Activated CD4-positive, alpha-beta T cell treated with anti-CD3 and anti-CD28 coated beads for 36 hours (primary cell): Measurements from ENCODE around the gene RFX4. TPM values are rescaled to one million over a fixed set of nuclear protein-coding genes. Genes with fewer than 3 reads are reported as not detected.

Source experiments
- ATAC-seq: fragments of 200-7000 bp; cut with Tn5 transposase; one replicate; pipeline ENCODE4 v1.10.0; 2021; ENCODE audit warnings: mild to moderate bottlenecking, moderate library complexity
- CTCF ChIA-PET: fragments of 350-600 bp; sonication (Branson Sonifier 250); formaldehyde crosslinking; loops from one replicate; lab custom pipeline; 2021; ENCODE audit warnings: antibody characterized with exemption; lab: Charles Lee
- POLR2A ChIA-PET: fragments of 350-600 bp; sonication (Branson Sonifier 250); formaldehyde crosslinking; loops from one replicate; lab custom pipeline; 2021; ENCODE audit warnings: antibody characterized with exemption, inconsistent platforms; lab: Charles Lee
- DNase-seq: peaks from one replicate; pipeline ENCODE4 v3.0.0-alpha.2; 2020
- H3K27ac Mint-ChIP-seq: one replicate; pipeline ENCODE4 v1.8.0; 2021; ENCODE audit warnings: mixed read lengths
- H3K27me3 Mint-ChIP-seq: one replicate; pipeline ENCODE4 v1.8.0; 2021; ENCODE audit warnings: mixed read lengths
- H3K36me3 Mint-ChIP-seq: one replicate; pipeline ENCODE4 v1.8.0; 2021; ENCODE audit warnings: low read depth, mixed read lengths
- H3K4me1 Mint-ChIP-seq: one replicate; pipeline ENCODE4 v1.8.0; 2021; ENCODE audit warnings: mixed read lengths
- H3K4me3 Mint-ChIP-seq: one replicate; pipeline ENCODE4 v1.8.0; 2021; ENCODE audit warnings: mild to moderate bottlenecking, moderate library complexity, mixed read lengths
- H3K9me3 Mint-ChIP-seq: one replicate; pipeline ENCODE4 v1.8.0; 2021; ENCODE audit warnings: low read depth, mixed read lengths
- intact Hi-C, 2 experiments: fragments of 100-400 bp; cut with DNase I in 1 of 2; cut with micrococcal nuclease in 1 of 2; formaldehyde crosslinking; loops; one replicate each; pipeline versions ENCODE4 v1.14.2 to v1.15.1; 2022 to 2024; cut with DNase I, micrococcal nuclease
- total RNA-seq, 2 experiments: library from RNA; stranded (reverse); gene quantifications; one replicate each; pipeline ENCODE4 v1.2.3, GENCODE V29; 2021

RFX4 gene
- total RNA-seq, 2 experiments from 2014 or later = not detected

DNA sequence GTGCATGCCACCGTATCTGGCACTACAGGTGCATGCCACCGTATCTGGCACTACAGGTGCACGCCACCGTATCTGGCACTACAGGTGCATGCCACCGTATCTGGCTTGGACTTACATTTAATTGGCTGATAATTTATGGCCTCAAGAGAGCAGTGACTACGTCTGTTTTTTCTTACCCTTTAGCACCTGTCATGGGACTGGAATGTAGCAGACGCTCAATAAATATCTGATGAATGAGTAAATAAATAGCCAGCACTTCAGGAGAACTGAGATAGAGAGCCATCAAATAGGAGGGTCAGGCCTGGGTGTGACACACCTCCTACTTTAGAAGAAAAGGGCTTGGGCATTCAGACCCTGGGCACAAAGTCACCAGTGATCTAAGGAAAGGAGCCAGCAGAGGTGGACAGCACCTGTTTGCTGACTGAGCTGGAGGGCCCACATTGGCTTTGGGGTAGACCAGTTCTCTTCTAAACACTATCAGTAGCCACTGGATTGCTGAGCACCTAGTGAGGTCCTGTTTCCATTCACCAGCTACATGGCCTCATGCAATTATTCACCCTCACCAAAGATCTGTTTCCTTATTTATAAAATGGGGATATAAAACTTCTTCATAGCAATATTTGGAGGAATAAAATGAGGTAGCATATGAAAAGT is 50.1 kb downstream of the RFX4 start:
- H3K4me3 Mint-ChIP-seq = no peak overlapping the region
- ChIA-PET POLR2A (no interaction called here), CTCF (interaction anchor here (0.7 kb wide), 2 partner anchors 43 to 1897 kb away, joined by 3 read pairs; no protein-coding TSS in a partner anchor)
- H3K27me3 Mint-ChIP-seq = peaks cover 7% of the 10 kb centered on the region
- intact Hi-C loops = no loop called here
- H3K36me3 Mint-ChIP-seq = no peaks in the 10 kb centered on the region
- H3K27ac Mint-ChIP-seq = no peak overlapping the region
- ATAC-seq (no peak), DNase-seq (no peak)
- H3K9me3 Mint-ChIP-seq = no peaks in the 10 kb centered on the region
- no peaks in the 10 kb centered on the region for H3K4me1 Mint-ChIP-seq

- ATAC-seq (no peak), DNase-seq (no peak)
- intact Hi-C loops = no loop called here
- H3K36me3 Mint-ChIP-seq = no peaks in the 10 kb centered on the region
- POLR2A ChIA-PET = no interaction called here
- peaks cover 7% of the 10 kb centered on the region for H3K27me3 Mint-ChIP-seq
- H3K4me1 Mint-ChIP-seq = no peaks in the 10 kb centered on the region
- no peak overlapping the region for H3K4me3 Mint-ChIP-seq
- CTCF ChIA-PET = interaction anchor here (0.7 kb wide), 2 partner anchors 42 to 1898 kb away, joined by 3 read pairs; no protein-coding TSS in a partner anchor
- H3K9me3 Mint-ChIP-seq = no peaks in the 10 kb centered on the region
- H3K27ac Mint-ChIP-seq = no peak overlapping the region
These were observed 50.6 kb downstream of the RFX4 start for GRCh38 chr12:106633451-106633823.

DNA sequence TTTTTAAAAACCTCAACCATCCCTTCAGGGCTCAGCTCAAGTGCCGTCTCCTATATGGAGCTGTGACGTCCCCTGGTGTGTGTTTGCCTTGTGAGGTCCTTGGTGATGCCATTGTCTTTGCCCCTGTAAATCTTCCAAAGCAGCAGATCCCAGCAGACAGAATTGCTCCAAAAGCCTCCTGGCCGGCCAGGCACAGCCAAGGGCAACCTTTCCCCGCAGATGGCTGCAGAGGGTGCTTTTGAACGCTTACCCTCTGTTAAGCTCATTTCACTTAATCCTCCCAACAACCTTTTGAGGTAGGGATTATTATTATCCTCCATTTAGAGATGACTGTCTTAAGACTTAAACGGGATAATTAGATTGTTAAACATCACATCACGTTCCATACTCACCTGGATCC is 51.4 kb downstream of the RFX4 start:
- H3K36me3 Mint-ChIP-seq = no peaks in the 10 kb centered on the region
- H3K9me3 Mint-ChIP-seq = no peaks in the 10 kb centered on the region
- DNase-seq = no peak
- H3K4me3 Mint-ChIP-seq = no peak overlapping the region
- POLR2A ChIA-PET = no interaction called here
- H3K27ac Mint-ChIP-seq = no peak overlapping the region
- no peak for ATAC-seq
- CTCF ChIA-PET = no interaction called here
- no peaks in the 10 kb centered on the region for H3K4me1 Mint-ChIP-seq
- peaks cover 7% of the 10 kb centered on the region for H3K27me3 Mint-ChIP-seq
- intact Hi-C loops = no loop called here

- Mint-ChIP-seq H3K4me1 (no peaks in the 10 kb centered on the region), H3K27ac (no peak overlapping the region), H3K36me3 (no peaks in the 10 kb centered on the region), H3K9me3 (no peaks in the 10 kb centered on the region), H3K27me3 (peaks cover 4% of the 10 kb centered on the region), H3K4me3 (no peak overlapping the region)
- no peak for DNase-seq
- ChIA-PET CTCF (no interaction called here), POLR2A (no interaction called here)
- no peak for ATAC-seq
- intact Hi-C loops = no loop called here
These were observed 60.2 kb downstream of the RFX4 start for GRCh38 chr12:106643000-106643399.

DNA sequence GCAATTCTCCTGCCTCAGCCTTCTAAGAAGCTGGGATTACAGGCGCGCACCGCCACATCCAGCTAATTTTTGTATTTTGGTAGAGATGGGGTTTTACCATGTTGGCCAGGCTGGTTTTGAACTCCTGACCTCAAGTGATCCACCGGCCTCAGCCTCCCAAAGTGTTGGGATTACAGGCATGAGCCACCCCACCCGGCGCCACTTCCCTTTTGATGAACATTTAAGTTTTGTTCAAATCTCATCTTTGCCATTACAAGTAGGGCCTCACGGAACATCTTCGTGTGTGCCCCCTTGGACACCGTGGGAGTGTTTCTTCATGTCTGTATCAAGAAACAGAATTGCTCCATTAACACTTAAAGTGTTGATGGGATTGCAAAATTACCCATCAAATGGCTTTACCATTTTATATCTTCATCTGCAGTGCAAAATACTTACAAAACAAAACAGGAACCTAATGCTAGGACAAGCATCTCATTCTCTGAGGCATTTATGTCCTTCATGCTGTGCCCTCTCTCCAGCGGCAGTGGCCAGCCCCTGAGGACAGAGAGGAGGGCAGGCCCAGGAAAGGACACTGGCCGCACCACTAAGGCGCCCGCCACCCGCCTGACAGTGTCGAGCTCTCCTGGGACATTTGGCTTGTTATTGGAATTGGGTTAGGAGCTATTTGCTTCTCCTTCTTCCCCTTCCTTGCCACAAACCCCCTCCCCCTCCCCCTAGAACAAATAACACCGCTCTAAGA is 61.7 kb downstream of the RFX4 start:
- no peak for DNase-seq
- H3K27ac Mint-ChIP-seq = no peak overlapping the region
- no peaks in the 10 kb centered on the region for H3K9me3 Mint-ChIP-seq
- no peaks in the 10 kb centered on the region for H3K4me1 Mint-ChIP-seq
- H3K27me3 Mint-ChIP-seq = peaks cover 6% of the 10 kb centered on the region
- ChIA-PET CTCF (no interaction called here), POLR2A (no interaction called here)
- no peak overlapping the region for H3K4me3 Mint-ChIP-seq
- no peak for ATAC-seq
- no peaks in the 10 kb centered on the region for H3K36me3 Mint-ChIP-seq
- intact Hi-C loops = no loop called here

- CTCF ChIA-PET = interaction anchor here (0.7 kb wide), 1 partner anchor 19 kb away, joined by 3 read pairs; no protein-coding TSS in a partner anchor
- Mint-ChIP-seq H3K27ac (no peak overlapping the region), H3K36me3 (no peaks in the 10 kb centered on the region), H3K4me3 (no peak overlapping the region), H3K4me1 (no peaks in the 10 kb centered on the region), H3K9me3 (no peaks in the 10 kb centered on the region), H3K27me3 (peaks cover 6% of the 10 kb centered on the region)
- intact Hi-C loops = no loop called here
- no peak for DNase-seq
- POLR2A ChIA-PET = no interaction called here
- ATAC-seq = no peak
These were observed 62.2 kb downstream of the RFX4 start for GRCh38 chr12:106645074-106645421.

DNA sequence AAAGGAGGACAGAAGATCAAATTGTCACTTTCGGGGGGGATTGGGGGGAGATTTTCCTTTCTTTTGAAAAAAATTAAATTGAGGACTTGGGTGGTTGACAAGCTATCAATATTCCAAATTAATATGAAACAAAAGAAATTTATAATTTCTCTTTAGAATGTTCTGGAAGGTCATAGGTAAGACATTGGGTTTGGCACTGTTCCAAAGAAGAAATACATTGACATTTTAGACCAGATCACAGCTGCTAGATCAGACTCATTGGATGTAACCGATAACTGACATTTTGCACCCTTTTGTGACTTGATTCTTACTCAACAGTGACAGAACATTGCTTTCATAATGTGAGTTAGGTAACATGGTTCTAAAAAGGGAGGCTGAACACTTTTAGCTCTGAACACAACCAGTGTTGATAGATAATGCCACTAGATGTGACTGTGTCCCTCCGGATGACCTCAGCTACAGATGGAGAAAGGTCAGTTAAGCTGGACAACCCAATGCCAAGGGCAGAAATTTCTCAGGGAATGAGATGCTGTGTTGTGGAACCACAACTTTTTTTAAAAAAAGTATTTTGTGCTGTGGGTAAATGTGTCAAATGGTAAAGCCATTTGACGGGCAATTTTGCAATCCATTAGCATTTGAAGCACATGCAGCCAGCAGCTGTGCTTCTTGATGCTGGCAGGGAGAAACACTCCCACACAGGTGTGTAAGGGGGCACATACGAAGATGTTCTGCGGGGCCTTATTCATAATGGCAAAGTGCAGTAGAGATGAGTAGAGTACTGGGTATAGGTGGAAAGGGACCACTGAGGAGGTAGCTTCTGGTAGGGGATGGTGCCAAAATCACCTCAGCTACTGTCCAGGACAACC is 62.9 kb downstream of the RFX4 start:
- H3K9me3 Mint-ChIP-seq = no peaks in the 10 kb centered on the region
- CTCF ChIA-PET = interaction anchor here (0.7 to 1.2 kb wide), 2 partner anchors 20 to 274 kb away, joined by 3 read pairs; no protein-coding TSS in a partner anchor
- no peak overlapping the region for H3K27ac Mint-ChIP-seq
- H3K27me3 Mint-ChIP-seq = peaks cover 6% of the 10 kb centered on the region
- no peak overlapping the region for H3K4me3 Mint-ChIP-seq
- H3K36me3 Mint-ChIP-seq = no peaks in the 10 kb centered on the region
- no peak for ATAC-seq
- POLR2A ChIA-PET = no interaction called here
- no peak for DNase-seq
- H3K4me1 Mint-ChIP-seq = no peaks in the 10 kb centered on the region
- intact Hi-C loops = no loop called here

- POLR2A ChIA-PET = no interaction called here
- H3K9me3 Mint-ChIP-seq = no peaks in the 10 kb centered on the region
These were observed 63.7 kb downstream of the RFX4 start for GRCh38 chr12:106646472-106646871.

GRCh38 chr12:106647793-106648514 is 65.2 kb downstream of the RFX4 start:
- H3K9me3 Mint-ChIP-seq = no peaks in the 10 kb centered on the region
- no peaks in the 10 kb centered on the region for H3K4me1 Mint-ChIP-seq
- ChIA-PET CTCF (no interaction called here), POLR2A (no interaction called here)
- intact Hi-C loops = no loop called here
- no peaks in the 10 kb centered on the region for H3K36me3 Mint-ChIP-seq
- H3K4me3 Mint-ChIP-seq = no peak overlapping the region
- DNase-seq (no peak), ATAC-seq (no peak)
- no peak overlapping the region for H3K27ac Mint-ChIP-seq
- H3K27me3 Mint-ChIP-seq = peaks cover 3% of the 10 kb centered on the region

More at GRCh38 chr12:106646472-106646871, 63.7 kb downstream of the RFX4 start:
- Mint-ChIP-seq H3K4me1 (no peaks in the 10 kb centered on the region), H3K27ac (no peak overlapping the region), H3K36me3 (no peaks in the 10 kb centered on the region), H3K4me3 (no peak overlapping the region), H3K27me3 (peaks cover 6% of the 10 kb centered on the region)
- CTCF ChIA-PET = interaction anchor here (0.6 to 1.2 kb wide), 2 partner anchors 264 to 273 kb away, joined by 3 read pairs; no protein-coding TSS in a partner anchor
- intact Hi-C loops = no loop called here
- DNase-seq (no peak), ATAC-seq (no peak)

- H3K4me1 Mint-ChIP-seq = no peaks in the 10 kb centered on the region
- no peaks in the 10 kb centered on the region for H3K36me3 Mint-ChIP-seq
- H3K27me3 Mint-ChIP-seq = peaks cover 3% of the 10 kb centered on the region
- ATAC-seq = no peak
- intact Hi-C loops = no loop called here
- no peak overlapping the region for H3K27ac Mint-ChIP-seq
- POLR2A ChIA-PET = no interaction called here
- no peaks in the 10 kb centered on the region for H3K9me3 Mint-ChIP-seq
- H3K4me3 Mint-ChIP-seq = no peak overlapping the region
- CTCF ChIA-PET = no interaction called here
- DNase-seq = no peak
These were observed 65.9 kb downstream of the RFX4 start for GRCh38 chr12:106648736-106649135.

DNA sequence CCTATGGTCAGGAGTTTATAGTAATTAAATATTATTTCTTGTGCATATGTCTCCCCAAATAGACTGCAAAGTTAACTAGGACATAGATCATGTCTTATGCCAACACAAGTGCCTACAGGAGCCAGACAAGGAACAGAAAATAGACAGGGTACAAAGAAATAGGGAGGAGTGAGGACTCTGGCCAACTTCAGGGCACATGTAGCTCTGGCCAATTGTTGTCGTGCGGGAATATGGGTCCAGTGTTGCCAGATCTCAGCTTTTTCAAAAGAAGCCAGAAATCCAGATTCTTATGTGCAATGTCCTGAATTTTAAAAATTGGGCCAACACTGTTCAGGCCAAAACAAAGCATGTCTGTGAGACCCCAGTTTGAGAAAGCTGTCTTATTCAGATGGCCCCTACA is 68.7 kb downstream of the RFX4 start:
- Mint-ChIP-seq H3K36me3 (no peaks in the 10 kb centered on the region), H3K4me1 (no peaks in the 10 kb centered on the region), H3K9me3 (no peaks in the 10 kb centered on the region), H3K27ac (no peak overlapping the region), H3K4me3 (no peak overlapping the region), H3K27me3 (peaks cover 5% of the 10 kb centered on the region)
- no peak for DNase-seq
- ATAC-seq = no peak
- POLR2A ChIA-PET = no interaction called here
- intact Hi-C loops = no loop called here
- CTCF ChIA-PET = no interaction called here
